Suprapubic skin (tissue), 4 donors: ENCODE data around the gene DYNC2H1. TPM values are rescaled to one million over a fixed set of nuclear protein-coding genes. Genes with fewer than 3 reads are reported as not detected.

Experiments
- DNase-seq, 2 donors: peaks; one replicate each; pipeline ENCODE4 v3.0.0-alpha.2; 2019; ENCODE audit warnings: low spot score in 2 of 2
- H3K27ac ChIP-seq: fragments of 200-600 bp; sonication (generic); one replicate; pipeline ENCODE4 v1.5.1; 2019
- H3K27me3 ChIP-seq: fragments of 200-600 bp; sonication (generic); one replicate; pipeline ENCODE4 v1.5.1; 2019
- H3K36me3 ChIP-seq: fragments of 200-600 bp; sonication (generic); one replicate; pipeline ENCODE4 v1.5.1; 2019
- H3K4me1 ChIP-seq: fragments of 200-600 bp; sonication (generic); one replicate; pipeline ENCODE4 v1.5.1; 2019
- H3K4me3 ChIP-seq: fragments of 200-600 bp; sonication (generic); one replicate; pipeline ENCODE4 v1.5.1; 2019; ENCODE audit warnings: mild to moderate bottlenecking
- H3K9me3 ChIP-seq: fragments of 200-600 bp; sonication (generic); one replicate; pipeline ENCODE4 v1.5.1; 2019
- EP300 ChIP-seq: sonication (generic); formaldehyde crosslinking; IDR thresholded peaks from one replicate; pipeline ENCODE4 v1.6.1; 2017; ENCODE audit warnings: antibody characterized with exemption
- POLR2A ChIP-seq, 2 donors: fragments of 450-650 bp; IDR thresholded peaks; one replicate each; pipeline ENCODE4 v1.6.1; 2017; ENCODE audit warnings: antibody characterized with exemption in 2 of 2, mild to moderate bottlenecking in 2 of 2, moderate library complexity in 2 of 2
- POLR2AphosphoS5 ChIP-seq, 3 donors: sonication (generic); formaldehyde crosslinking; IDR thresholded peaks; one replicate each; pipeline ENCODE4 v1.6.1; 2017; ENCODE audit warnings: antibody characterized with exemption in 3 of 3
- WGBS: methylation state at CpG from one replicate; pipeline ENCODE4 v1.1.5; 2018; 5-methylcytosine and 5-hydroxymethylcytosine counted together
- total RNA-seq, 4 donors: library from RNA; depleted of rRNA; stranded (reverse); fragments of >200 nt; gene quantifications; one replicate each; pipeline ENCODE4 v1.1.0, GENCODE V29; 2016
- TF ChIP-seq, protein P1 (sequence below), 2 donors: fragments of 200-600 bp in 1 of 2; fragments of 450-650 bp in 1 of 2; sonication (generic) in 1 of 2; IDR thresholded peaks; one replicate each; pipeline ENCODE4 v1.5.1; 2016 to 2019; ENCODE audit warnings: antibody characterized with exemption in 2 of 2, mild to moderate bottlenecking in 1 of 2, moderate library complexity in 1 of 2

Gene DYNC2H1, protein sequence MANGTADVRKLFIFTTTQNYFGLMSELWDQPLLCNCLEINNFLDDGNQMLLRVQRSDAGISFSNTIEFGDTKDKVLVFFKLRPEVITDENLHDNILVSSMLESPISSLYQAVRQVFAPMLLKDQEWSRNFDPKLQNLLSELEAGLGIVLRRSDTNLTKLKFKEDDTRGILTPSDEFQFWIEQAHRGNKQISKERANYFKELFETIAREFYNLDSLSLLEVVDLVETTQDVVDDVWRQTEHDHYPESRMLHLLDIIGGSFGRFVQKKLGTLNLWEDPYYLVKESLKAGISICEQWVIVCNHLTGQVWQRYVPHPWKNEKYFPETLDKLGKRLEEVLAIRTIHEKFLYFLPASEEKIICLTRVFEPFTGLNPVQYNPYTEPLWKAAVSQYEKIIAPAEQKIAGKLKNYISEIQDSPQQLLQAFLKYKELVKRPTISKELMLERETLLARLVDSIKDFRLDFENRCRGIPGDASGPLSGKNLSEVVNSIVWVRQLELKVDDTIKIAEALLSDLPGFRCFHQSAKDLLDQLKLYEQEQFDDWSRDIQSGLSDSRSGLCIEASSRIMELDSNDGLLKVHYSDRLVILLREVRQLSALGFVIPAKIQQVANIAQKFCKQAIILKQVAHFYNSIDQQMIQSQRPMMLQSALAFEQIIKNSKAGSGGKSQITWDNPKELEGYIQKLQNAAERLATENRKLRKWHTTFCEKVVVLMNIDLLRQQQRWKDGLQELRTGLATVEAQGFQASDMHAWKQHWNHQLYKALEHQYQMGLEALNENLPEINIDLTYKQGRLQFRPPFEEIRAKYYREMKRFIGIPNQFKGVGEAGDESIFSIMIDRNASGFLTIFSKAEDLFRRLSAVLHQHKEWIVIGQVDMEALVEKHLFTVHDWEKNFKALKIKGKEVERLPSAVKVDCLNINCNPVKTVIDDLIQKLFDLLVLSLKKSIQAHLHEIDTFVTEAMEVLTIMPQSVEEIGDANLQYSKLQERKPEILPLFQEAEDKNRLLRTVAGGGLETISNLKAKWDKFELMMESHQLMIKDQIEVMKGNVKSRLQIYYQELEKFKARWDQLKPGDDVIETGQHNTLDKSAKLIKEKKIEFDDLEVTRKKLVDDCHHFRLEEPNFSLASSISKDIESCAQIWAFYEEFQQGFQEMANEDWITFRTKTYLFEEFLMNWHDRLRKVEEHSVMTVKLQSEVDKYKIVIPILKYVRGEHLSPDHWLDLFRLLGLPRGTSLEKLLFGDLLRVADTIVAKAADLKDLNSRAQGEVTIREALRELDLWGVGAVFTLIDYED (N-terminal part only)
- total RNA-seq: 10 to 100 TPM in 2 of 4 donors, 1 to 10 TPM in 2; 8.4 to 33.2 (median 11.5) TPM

DNA sequence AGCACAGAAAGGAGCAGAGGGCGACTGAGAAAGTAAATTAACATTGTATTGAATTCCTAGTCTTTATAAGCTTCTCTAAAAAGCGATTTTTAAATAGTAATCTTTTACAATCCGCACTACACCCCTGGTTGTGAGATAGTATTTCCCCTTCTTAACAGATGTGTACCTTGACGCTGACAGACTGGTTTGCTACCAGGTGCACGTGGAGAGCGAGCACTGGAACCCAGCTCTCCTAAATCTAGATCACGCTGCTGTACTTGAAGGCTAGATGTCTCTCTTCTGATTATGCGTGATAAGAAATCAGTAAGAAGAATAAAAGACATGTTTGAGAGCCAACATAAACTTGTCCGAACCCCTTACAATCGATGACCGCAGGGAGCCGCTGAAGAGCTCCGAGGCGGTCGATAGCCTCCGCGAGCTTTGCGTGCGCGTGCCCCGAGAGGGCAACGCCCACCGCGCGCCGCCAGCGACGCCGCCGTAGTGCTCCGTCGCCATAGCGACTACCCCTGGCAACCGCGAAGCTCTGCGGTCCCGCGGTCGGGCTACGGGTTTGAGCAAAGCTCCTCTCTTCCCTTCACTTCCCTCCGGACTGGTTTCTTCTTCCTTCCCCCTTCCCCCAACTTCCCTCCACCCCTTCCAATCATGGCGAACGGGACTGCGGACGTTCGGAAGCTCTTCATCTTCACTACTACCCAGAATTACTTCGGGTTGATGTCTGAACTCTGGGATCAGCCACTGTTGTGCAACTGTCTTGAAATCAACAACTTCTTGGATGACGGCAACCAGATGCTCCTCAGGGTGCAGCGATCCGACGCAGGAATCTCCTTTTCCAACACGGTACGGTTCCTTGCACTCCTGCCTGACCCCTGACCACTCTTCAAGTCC, at the start of gene DYNC2H1:
Gene DYNC2H1 (plus strand): TSS at position 494 of the 885 bp plus-strand sequence. CDS start 149 bp downstream, at position 643.
- peak within 1 kb of the TSS; percentile 89 for H3K27ac ChIP-seq
- DNase-seq: peak; percentile 88 to 91
- TF ChIP-seq POLR2A (IDR thresholded peaks at IDR 0.05) (no peak), POLR2AphosphoS5 (IDR thresholded peaks at IDR 0.05) (peak in 1 of 3 donors; percentile 36), EP300 (no peak)
- TF ChIP-seq, protein P1, sequence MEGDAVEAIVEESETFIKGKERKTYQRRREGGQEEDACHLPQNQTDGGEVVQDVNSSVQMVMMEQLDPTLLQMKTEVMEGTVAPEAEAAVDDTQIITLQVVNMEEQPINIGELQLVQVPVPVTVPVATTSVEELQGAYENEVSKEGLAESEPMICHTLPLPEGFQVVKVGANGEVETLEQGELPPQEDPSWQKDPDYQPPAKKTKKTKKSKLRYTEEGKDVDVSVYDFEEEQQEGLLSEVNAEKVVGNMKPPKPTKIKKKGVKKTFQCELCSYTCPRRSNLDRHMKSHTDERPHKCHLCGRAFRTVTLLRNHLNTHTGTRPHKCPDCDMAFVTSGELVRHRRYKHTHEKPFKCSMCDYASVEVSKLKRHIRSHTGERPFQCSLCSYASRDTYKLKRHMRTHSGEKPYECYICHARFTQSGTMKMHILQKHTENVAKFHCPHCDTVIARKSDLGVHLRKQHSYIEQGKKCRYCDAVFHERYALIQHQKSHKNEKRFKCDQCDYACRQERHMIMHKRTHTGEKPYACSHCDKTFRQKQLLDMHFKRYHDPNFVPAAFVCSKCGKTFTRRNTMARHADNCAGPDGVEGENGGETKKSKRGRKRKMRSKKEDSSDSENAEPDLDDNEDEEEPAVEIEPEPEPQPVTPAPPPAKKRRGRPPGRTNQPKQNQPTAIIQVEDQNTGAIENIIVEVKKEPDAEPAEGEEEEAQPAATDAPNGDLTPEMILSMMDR (IDR thresholded peaks at IDR 0.05): peak in 1 of 2 donors; percentile 56
- under 1% methylated on average over 52 of the region's 53 CpGs for WGBS
- peaks cover 22% of the 10 kb centered on the region for H3K4me1 ChIP-seq
- H3K27me3 ChIP-seq: no peaks in the 10 kb centered on the region
- H3K4me3 ChIP-seq: peak within 1 kb of the TSS; percentile 70
- no peaks in the 10 kb centered on the region for H3K36me3 ChIP-seq
- H3K9me3 ChIP-seq: no peaks in the 10 kb centered on the region

DNA sequence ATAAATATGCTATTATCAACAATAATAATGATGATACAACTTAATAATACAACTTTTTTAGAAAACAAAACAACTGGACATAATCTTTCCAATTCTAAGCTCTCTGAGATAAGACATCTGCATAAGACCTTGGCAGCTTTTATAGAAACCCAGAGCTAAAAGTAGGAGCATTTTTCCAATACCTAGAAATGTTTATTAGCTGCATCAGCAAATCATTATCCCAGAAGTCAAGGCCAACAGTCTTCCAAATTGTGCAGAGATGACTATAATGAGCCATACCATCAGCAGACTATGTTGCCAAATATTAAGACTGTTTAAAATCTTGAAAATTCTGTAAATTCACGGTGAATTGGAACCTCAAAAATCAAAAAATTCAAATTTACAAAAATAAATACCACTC, 47.6 kb upstream of the DYNC2H1 start:
- Histone ChIP-seq H3K4me3 (no peak overlapping the region), H3K36me3 (peaks cover 55% of the 10 kb centered on the region), H3K27ac (no peak overlapping the region), H3K9me3 (no peaks in the 10 kb centered on the region), H3K4me1 (no peaks in the 10 kb centered on the region), H3K27me3 (no peaks in the 10 kb centered on the region)
- no peak for TF ChIP-seq EP300
- no peak for TF ChIP-seq POLR2AphosphoS5 (IDR thresholded peaks at IDR 0.05)
- no peak for TF ChIP-seq POLR2A (IDR thresholded peaks at IDR 0.05)
- TF ChIP-seq, protein P1 (IDR thresholded peaks at IDR 0.05): no peak
- whole genome bisulfite sequencing: 98% methylated on average over 1 of the region's 1 CpG
- DNase-seq: no peak

DNA sequence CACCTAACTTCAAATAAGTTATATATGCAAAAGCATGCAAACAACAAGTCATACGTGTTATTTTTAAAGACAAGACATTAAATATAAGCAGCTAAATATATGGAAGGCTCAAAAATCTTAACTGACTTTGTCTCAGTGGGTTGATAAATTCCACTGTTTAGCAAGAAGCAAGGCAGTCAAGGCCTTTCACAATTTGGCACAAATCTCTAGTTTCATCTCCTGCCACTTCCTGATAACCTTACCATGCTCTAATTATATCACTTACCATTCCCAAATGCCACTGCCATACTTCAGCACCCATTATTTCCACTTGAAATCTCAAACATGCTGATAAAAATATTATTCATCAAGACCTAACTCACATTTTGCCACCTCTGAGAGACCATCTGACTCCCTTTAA, 42.1 kb upstream of the DYNC2H1 start:
- WGBS: 88% methylated on average over 1 of the region's 1 CpG
- no peak for DNase-seq
- Histone ChIP-seq H3K4me1 (no peaks in the 10 kb centered on the region), H3K36me3 (peaks cover 37% of the 10 kb centered on the region), H3K4me3 (no peak overlapping the region), H3K27ac (no peak overlapping the region), H3K9me3 (no peaks in the 10 kb centered on the region), H3K27me3 (no peaks in the 10 kb centered on the region)
- TF ChIP-seq EP300 (no peak), POLR2A (IDR thresholded peaks at IDR 0.05) (no peak), POLR2AphosphoS5 (IDR thresholded peaks at IDR 0.05) (no peak)
- TF ChIP-seq, protein P1 (IDR thresholded peaks at IDR 0.05): no peak

DNA sequence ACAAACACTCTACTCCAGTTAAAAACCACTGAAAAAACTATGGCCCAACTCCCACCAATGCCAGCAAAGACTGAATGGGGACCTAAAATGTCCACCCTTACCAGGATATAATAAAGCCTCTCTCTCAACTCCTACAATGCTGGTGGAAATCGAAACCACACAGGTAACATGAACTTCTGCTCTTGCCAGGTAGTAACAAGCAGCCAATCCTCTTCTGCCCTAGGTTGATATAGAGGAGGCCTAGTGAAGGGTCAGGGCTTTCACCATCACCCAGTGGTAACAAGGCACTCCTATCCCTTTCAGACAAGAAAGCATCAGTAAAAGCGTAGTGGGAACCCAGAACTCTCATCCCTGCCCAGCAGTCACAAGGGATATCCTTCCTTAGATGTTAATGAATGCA, 39.9 kb upstream of the DYNC2H1 start:
- Histone ChIP-seq H3K4me3 (no peak overlapping the region), H3K9me3 (no peaks in the 10 kb centered on the region), H3K36me3 (peaks cover 21% of the 10 kb centered on the region), H3K27me3 (no peaks in the 10 kb centered on the region), H3K4me1 (no peaks in the 10 kb centered on the region), H3K27ac (no peak overlapping the region)
- TF ChIP-seq, protein P1 (IDR thresholded peaks at IDR 0.05): no peak
- no peak for TF ChIP-seq POLR2A (IDR thresholded peaks at IDR 0.05)
- TF ChIP-seq EP300: no peak
- TF ChIP-seq POLR2AphosphoS5 (IDR thresholded peaks at IDR 0.05): no peak
- WGBS: 81% methylated on average over 2 of the region's 2 CpGs
- no peak for DNase-seq
